HG03565 (cell line): ENCODE measurements around the gene HOXB5.

ENCODE experiments used
- ATAC-seq: cut with Tn5 transposase; IDR thresholded peaks from one replicate; pipeline ENCODE4 v1.9.1; 2021; ENCODE audit warnings: mild to moderate bottlenecking, moderate library complexity; ENCODE audit not compliant: unreplicated experiment

Gene HOXB5

GRCh38 chr17:48563867-48564187 is 29.8 kb downstream of the HOXB5 start:
- ATAC-seq = no peak

- no peak for ATAC-seq
Observed at GRCh38 chr17:48563385-48563838, 30.2 kb downstream of the HOXB5 start.

- ATAC-seq = no peak
Observed at GRCh38 chr17:48562934-48563333, 30.6 kb downstream of the HOXB5 start.

GRCh38 chr17:48561884-48562810 is 31.4 kb downstream of the HOXB5 start:
- ATAC-seq = no peak

- no peak for ATAC-seq
Observed at GRCh38 chr17:48559840-48560817, 33.5 kb downstream of the HOXB5 start.

- no peak for ATAC-seq
Observed at GRCh38 chr17:48559122-48559839, 34.3 kb downstream of the HOXB5 start.

GRCh38 chr17:48558831-48559121 is 34.8 kb downstream of the HOXB5 start:
- ATAC-seq = no peak

GRCh38 chr17:48558057-48558830 is 35.3 kb downstream of the HOXB5 start:
- no peak for ATAC-seq

GRCh38 chr17:48556576-48557401 is 36.8 kb downstream of the HOXB5 start:
- no peak for ATAC-seq

- ATAC-seq = no peak
Observed at GRCh38 chr17:48556229-48556575, 37.4 kb downstream of the HOXB5 start.

GRCh38 chr17:48555258-48556228 is 38.0 kb downstream of the HOXB5 start:
- ATAC-seq = no peak

GRCh38 chr17:48554412-48555257 is 38.9 kb downstream of the HOXB5 start:
- ATAC-seq = no peak

GRCh38 chr17:48553826-48554225 is 39.8 kb downstream of the HOXB5 start:
- no peak for ATAC-seq

GRCh38 chr17:48553190-48553547 is 40.4 kb downstream of the HOXB5 start:
- ATAC-seq = no peak

GRCh38 chr17:48552466-48553189 is 41.0 kb downstream of the HOXB5 start:
- no peak for ATAC-seq

- ATAC-seq = no peak
Observed at GRCh38 chr17:48551596-48552465, 41.7 kb downstream of the HOXB5 start.
